ENCODE measurements around the gene CACNB2.

Gene CACNB2

GRCh38 chr10:18533896-18534295 lies 393.7 kb downstream of the CACNB2 start:
- TF ChIP-seq, protein P1, sequence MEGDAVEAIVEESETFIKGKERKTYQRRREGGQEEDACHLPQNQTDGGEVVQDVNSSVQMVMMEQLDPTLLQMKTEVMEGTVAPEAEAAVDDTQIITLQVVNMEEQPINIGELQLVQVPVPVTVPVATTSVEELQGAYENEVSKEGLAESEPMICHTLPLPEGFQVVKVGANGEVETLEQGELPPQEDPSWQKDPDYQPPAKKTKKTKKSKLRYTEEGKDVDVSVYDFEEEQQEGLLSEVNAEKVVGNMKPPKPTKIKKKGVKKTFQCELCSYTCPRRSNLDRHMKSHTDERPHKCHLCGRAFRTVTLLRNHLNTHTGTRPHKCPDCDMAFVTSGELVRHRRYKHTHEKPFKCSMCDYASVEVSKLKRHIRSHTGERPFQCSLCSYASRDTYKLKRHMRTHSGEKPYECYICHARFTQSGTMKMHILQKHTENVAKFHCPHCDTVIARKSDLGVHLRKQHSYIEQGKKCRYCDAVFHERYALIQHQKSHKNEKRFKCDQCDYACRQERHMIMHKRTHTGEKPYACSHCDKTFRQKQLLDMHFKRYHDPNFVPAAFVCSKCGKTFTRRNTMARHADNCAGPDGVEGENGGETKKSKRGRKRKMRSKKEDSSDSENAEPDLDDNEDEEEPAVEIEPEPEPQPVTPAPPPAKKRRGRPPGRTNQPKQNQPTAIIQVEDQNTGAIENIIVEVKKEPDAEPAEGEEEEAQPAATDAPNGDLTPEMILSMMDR (IDR thresholded peaks at IDR 0.05): no peak

DNA sequence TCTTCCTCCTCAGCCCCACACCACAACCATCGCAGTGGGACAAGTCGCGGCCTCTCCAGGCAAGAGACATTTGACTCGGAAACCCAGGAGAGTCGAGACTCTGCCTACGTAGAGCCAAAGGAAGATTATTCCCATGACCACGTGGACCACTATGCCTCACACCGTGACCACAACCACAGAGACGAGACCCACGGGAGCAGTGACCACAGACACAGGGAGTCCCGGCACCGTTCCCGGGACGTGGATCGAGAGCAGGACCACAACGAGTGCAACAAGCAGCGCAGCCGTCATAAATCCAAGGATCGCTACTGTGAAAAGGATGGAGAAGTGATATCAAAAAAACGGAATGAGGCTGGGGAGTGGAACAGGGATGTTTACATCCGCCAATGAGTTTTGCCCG lies 399.1 kb downstream of the CACNB2 start:
- TF ChIP-seq, protein P1 (IDR thresholded peaks at IDR 0.05): no peak

- TF ChIP-seq, protein P1 (IDR thresholded peaks at IDR 0.05): no peak
Measured at GRCh38 chr10:18540195-18540594, 400.0 kb downstream of the CACNB2 start.

GRCh38 chr10:18542832-18543231 lies 402.6 kb downstream of the CACNB2 start:
- TF ChIP-seq, protein P1 (IDR thresholded peaks at IDR 0.05): no peak

DNA sequence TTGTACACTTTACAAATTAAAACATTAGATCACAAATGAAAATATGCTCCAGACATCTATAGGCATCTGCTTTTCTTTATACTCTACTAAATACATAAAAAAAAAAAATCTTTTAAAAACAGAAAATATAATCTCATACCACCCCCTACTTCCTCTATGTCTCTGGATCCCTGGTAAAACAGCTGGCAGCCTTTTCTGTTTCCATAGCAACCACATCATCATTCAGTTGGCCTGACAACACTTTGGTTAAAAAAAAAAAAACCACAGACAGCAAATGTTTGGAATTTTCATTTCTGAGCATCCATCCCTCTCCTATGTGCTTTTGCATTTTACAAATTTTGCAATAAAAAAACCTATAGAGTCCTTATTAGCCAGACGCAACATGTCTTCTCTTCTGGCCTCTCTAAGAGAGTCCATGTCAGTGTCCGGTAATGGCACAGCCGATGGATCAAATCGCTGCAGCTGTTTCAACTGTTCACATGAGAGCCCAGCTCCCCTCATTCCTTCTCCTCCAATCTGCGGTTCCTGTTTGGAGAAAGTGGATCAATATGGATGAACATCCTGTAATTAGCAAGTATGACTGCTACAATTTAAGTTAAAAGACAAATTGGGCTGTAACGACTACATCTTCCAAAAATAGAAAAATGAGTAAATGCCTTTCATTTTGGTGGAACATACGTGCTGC lies 405.5 kb downstream of the CACNB2 start:
- TF ChIP-seq, protein P1 (IDR thresholded peaks at IDR 0.05): no peak

DNA sequence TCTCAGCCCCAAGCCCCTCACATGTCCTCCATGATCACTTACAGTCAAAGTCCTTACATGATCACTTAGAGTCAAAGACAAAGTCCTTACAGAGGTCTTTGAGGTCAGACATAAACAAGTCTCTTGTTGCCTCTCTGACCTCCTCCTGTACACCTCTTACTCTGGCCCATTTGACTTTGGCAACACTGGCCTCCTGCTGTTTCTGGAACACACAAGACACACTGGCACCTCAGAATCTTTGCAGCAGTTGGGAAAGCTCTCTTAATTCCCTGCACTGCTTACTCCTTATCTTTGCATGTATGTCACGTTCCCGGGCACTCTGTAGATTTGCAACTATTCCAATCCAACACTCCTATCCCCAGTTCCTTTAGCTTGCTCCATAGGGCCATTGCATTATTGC lies 408.9 kb downstream of the CACNB2 start:
- TF ChIP-seq, protein P1 (IDR thresholded peaks at IDR 0.05): no peak

GRCh38 chr10:18551473-18551872 lies 411.2 kb downstream of the CACNB2 start:
- TF ChIP-seq, protein P1 (IDR thresholded peaks at IDR 0.05): no peak

- TF ChIP-seq, protein P1 (IDR thresholded peaks at IDR 0.05): no peak
Measured at GRCh38 chr10:18554479-18554878, 414.3 kb downstream of the CACNB2 start.

All from LNCAP (cell line).